ENCODE data around the gene DMRTB1. TPM values are rescaled to one million over a fixed set of nuclear protein-coding genes. Genes with fewer than 3 reads are reported as not detected.

The DMRTB1 gene
- total RNA-seq, 1 experiment from 2014 or later = not detected

GRCh38 chr1:53514436-53514835 is 55.2 kb downstream of the DMRTB1 start:
- H3K9me3 ChIP-seq (ENCODE audit: low read length) = no peaks in the 10 kb centered on the region
- no peak overlapping the region for H2AFZ ChIP-seq (ENCODE audit: low read length)
- H3K9me2 ChIP-seq (replicated peaks; ENCODE audit: insufficient read depth, low read length) = no peaks in the 10 kb centered on the region
- no peaks in the 10 kb centered on the region for H3K36me3 ChIP-seq (ENCODE audit: insufficient read depth, low read length)
- no peak for DNase-seq
- no peak overlapping the region for H3K4me2 ChIP-seq (ENCODE audit: low read depth, low read length, poor library complexity, severe bottlenecking)
- H3K79me2 ChIP-seq (ENCODE audit: low read length) = no peaks in the 10 kb centered on the region
- no peaks in the 10 kb centered on the region for H3K27me3 ChIP-seq (ENCODE audit: low read length)
- H4K20me1 ChIP-seq (ENCODE audit: insufficient read depth, low read depth, low read length) = no peaks in the 10 kb centered on the region
- no peak overlapping the region for H3K9ac ChIP-seq (ENCODE audit: low read length)
- H3K27ac ChIP-seq (ENCODE audit: low read length) = no peak overlapping the region
- H3K4me1 ChIP-seq (ENCODE audit: low read length) = no peaks in the 10 kb centered on the region
- H3K4me3 ChIP-seq (ENCODE audit: low read length) = no peak overlapping the region

- Histone ChIP-seq H3K27ac (ENCODE audit: low read length) (no peak overlapping the region), H3K9me2 (replicated peaks; ENCODE audit: insufficient read depth, low read length) (no peaks in the 10 kb centered on the region), H3K79me2 (ENCODE audit: low read length) (no peaks in the 10 kb centered on the region), H3K4me3 (ENCODE audit: low read length) (no peak overlapping the region), H3K4me1 (ENCODE audit: low read length) (no peaks in the 10 kb centered on the region), H3K9ac (ENCODE audit: low read length) (no peak overlapping the region), H3K27me3 (ENCODE audit: low read length) (no peaks in the 10 kb centered on the region), H3K9me3 (ENCODE audit: low read length) (no peaks in the 10 kb centered on the region), H3K36me3 (ENCODE audit: insufficient read depth, low read length) (no peaks in the 10 kb centered on the region), H4K20me1 (ENCODE audit: insufficient read depth, low read depth, low read length) (no peaks in the 10 kb centered on the region), H3K4me2 (ENCODE audit: low read depth, low read length, poor library complexity, severe bottlenecking) (no peak overlapping the region), H2AFZ (ENCODE audit: low read length) (no peak overlapping the region)
- DNase-seq = no peak
These were observed 57.0 kb downstream of the DMRTB1 start for GRCh38 chr1:53516181-53516580.

Other genes starting within 250 kb of the DMRTB1 start
- 64.2 and 72.7 TPM in 2 replicates for gene CZIB, start 238.8 kb upstream of the DMRTB1 start, total RNA-seq (2014; rRNA removed; shearing (Covaris generic); ENCODE audit: low replicate concordance)
- 67.1 and 76.4 TPM in 2 replicates for gene MAGOH, start 220.9 kb upstream of the DMRTB1 start, total RNA-seq (2014; rRNA removed; shearing (Covaris generic); ENCODE audit: low replicate concordance)
- gene LRP8, start 131.3 kb upstream of the DMRTB1 start, total RNA-seq (2014; rRNA removed; shearing (Covaris generic); ENCODE audit: low replicate concordance) = 26.7 and 35.4 TPM in 2 replicates

All from Karpas-422 (cell line).